ENCODE results near the gene B4GALT6.

B4GALT6 gene

DNA sequence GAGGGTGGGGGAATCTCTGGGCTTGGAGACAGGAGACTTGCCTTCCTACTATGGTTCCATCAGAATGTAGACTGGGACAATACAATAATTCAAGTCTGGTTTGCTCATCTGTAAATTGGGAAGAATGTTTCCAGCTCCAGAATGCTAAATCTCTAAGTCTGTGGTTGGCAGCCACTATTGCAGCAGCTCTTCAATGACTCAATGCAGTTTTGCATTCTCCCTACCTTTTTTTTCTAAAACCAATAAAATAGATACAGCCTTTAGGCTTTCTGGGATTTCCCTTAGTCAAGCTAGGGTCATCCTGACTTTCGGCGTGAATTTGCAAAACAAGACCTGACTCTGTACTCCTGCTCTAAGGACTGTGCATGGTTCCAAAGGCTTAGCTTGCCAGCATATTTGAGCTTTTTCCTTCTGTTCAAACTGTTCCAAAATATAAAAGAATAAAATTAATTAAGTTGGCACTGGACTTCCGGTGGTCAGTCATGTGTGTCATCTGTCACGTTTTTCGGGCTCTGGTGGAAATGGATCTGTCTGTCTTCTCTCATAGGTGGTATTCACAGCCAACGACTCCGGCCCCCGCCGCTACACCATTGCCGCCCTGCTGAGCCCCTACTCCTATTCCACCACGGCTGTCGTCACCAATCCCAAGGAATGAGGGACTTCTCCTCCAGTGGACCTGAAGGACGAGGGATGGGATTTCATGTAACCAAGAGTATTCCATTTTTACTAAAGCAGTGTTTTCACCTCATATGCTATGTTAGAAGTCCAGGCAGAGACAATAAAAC lies 86.2 kb downstream of the B4GALT6 start:
- H3K27ac ChIP-seq (ENCODE audit: insufficient read depth, low read depth, low read length, poor library complexity, severe bottlenecking) = no peak overlapping the region
- no peaks in the 10 kb centered on the region for H3K36me3 ChIP-seq (ENCODE audit: control insufficient read depth, insufficient read depth, low read length)
- no peaks in the 10 kb centered on the region for H3K9me3 ChIP-seq (ENCODE audit: control insufficient read depth, low read length)
- H3K4me1 ChIP-seq (ENCODE audit: control insufficient read depth, insufficient read depth, low read length) = no peaks in the 10 kb centered on the region
- WGBS, 2 experiments = 94 to 97% methylated on average over 12 to 13 of the region's 13 CpGs
- H3K27me3 ChIP-seq (ENCODE audit: control insufficient read depth, insufficient read depth, low read length, poor library complexity, severe bottlenecking) = no peaks in the 10 kb centered on the region
- no peak overlapping the region for H3K4me3 ChIP-seq (ENCODE audit: insufficient read depth, low read depth, low read length)

DNA sequence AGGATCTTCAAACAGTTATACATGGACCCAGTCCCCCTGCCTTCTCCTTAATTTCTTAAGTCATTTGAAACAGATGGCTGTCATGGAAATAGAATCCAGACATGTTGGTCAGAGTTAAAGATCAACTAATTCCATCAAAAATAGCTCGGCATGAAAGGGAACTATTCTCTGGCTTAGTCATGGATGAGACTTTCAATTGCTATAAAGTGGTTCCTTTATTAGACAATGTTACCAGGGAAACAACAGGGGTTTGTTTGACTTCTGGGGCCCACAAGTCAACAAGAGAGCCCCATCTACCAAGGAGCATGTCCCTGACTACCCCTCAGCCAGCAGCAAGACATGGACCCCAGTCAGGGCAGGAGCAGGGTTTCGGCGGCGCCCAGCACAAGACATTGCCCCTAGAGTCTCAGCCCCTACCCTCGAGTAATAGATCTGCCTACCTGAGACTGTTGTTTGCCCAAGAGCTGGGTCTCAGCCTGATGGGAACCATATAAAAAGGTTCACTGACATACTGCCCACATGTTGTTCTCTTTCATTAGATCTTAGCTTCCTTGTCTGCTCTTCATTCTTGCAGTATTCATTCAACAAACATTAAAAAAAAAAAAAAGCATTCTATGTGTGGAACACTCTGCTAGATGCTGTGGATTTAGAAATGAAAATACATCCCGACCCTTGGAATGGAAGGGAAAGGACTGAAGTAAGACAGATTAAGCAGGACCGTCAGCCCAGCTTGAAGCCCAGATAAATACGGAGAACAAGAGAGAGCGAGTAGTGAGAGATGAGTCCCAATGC lies 88.1 kb downstream of the B4GALT6 start:
- Histone ChIP-seq H3K4me3 (ENCODE audit: insufficient read depth, low read depth, low read length) (no peak overlapping the region), H3K36me3 (ENCODE audit: control insufficient read depth, insufficient read depth, low read length) (no peaks in the 10 kb centered on the region), H3K4me1 (ENCODE audit: control insufficient read depth, insufficient read depth, low read length) (no peaks in the 10 kb centered on the region), H3K9me3 (ENCODE audit: control insufficient read depth, low read length) (no peaks in the 10 kb centered on the region), H3K27ac (ENCODE audit: insufficient read depth, low read depth, low read length, poor library complexity, severe bottlenecking) (no peak overlapping the region), H3K27me3 (ENCODE audit: control insufficient read depth, insufficient read depth, low read length, poor library complexity, severe bottlenecking) (no peaks in the 10 kb centered on the region)
- 93 to 94% methylated on average over 9 of the region's 9 CpGs for WGBS, 2 experiments

DNA sequence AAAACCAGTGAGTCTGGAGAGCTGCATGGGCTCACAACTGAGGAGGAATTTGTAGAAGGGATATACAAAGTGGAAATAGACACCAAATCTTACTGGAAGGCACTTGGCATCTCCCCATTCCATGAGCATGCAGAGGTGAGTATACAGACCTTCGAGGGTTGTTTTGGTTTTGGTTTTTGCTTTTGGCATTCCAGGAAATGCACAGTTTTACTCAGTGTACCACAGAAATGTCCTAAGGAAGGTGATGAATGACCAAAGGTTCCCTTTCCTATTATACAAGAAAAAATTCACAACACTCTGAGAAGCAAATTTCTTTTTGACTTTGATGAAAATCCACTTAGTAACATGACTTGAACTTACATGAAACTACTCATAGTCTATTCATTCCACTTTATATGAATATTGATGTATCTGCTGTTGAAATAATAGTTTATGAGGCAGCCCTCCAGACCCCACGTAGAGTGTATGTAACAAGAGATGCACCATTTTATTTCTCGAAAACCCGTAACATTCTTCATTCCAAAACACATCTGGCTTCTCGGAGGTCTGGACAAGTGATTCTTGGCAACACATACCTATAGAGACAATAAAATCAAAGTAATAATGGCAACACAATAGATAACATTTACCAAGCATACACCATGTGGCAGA lies 89.1 kb downstream of the B4GALT6 start:
- 90 to 96% methylated on average over 5 of the region's 5 CpGs for WGBS, 2 experiments
- H3K27ac ChIP-seq (ENCODE audit: insufficient read depth, low read depth, low read length, poor library complexity, severe bottlenecking) = no peak overlapping the region
- H3K27me3 ChIP-seq (ENCODE audit: control insufficient read depth, insufficient read depth, low read length, poor library complexity, severe bottlenecking) = no peaks in the 10 kb centered on the region

DNA sequence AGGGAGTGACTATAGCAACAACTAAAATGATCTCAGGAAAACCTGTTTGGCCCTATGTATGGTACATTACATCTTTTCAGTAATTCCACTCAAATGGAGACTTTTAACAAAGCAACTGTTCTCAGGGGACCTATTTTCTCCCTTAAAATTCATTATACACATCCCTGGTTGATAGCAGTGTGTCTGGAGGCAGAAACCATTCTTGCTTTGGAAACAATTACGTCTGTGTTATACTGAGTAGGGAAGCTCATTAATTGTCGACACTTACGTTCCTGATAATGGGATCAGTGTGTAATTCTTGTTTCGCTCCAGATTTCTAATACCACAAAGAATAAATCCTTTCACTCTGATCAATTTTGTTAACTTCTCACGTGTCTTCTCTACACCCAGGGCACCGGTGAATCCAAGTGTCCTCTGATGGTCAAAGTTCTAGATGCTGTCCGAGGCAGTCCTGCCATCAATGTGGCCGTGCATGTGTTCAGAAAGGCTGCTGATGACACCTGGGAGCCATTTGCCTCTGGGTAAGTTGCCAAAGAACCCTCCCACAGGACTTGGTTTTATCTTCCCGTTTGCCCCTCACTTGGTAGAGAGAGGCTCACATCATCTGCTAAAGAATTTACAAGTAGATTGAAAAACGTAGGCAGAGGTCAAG lies 91.7 kb downstream of the B4GALT6 start:
- H3K4me3 ChIP-seq (ENCODE audit: insufficient read depth, low read depth, low read length) = no peak overlapping the region
- no peaks in the 10 kb centered on the region for H3K36me3 ChIP-seq (ENCODE audit: control insufficient read depth, insufficient read depth, low read length)
- no peaks in the 10 kb centered on the region for H3K27me3 ChIP-seq (ENCODE audit: control insufficient read depth, insufficient read depth, low read length, poor library complexity, severe bottlenecking)
- no peak overlapping the region for H3K27ac ChIP-seq (ENCODE audit: insufficient read depth, low read depth, low read length, poor library complexity, severe bottlenecking)
- H3K9me3 ChIP-seq (ENCODE audit: control insufficient read depth, low read length) = no peaks in the 10 kb centered on the region
- 93 to 94% methylated on average over 10 of the region's 10 CpGs for WGBS, 2 experiments
- H3K4me1 ChIP-seq (ENCODE audit: control insufficient read depth, insufficient read depth, low read length) = no peaks in the 10 kb centered on the region

More for the DNA sequence above, 89.1 kb downstream of the B4GALT6 start:
- Histone ChIP-seq H3K4me1 (ENCODE audit: control insufficient read depth, insufficient read depth, low read length) (no peaks in the 10 kb centered on the region), H3K9me3 (ENCODE audit: control insufficient read depth, low read length) (no peaks in the 10 kb centered on the region), H3K36me3 (ENCODE audit: control insufficient read depth, insufficient read depth, low read length) (no peaks in the 10 kb centered on the region), H3K4me3 (ENCODE audit: insufficient read depth, low read depth, low read length) (no peak overlapping the region)

DNA sequence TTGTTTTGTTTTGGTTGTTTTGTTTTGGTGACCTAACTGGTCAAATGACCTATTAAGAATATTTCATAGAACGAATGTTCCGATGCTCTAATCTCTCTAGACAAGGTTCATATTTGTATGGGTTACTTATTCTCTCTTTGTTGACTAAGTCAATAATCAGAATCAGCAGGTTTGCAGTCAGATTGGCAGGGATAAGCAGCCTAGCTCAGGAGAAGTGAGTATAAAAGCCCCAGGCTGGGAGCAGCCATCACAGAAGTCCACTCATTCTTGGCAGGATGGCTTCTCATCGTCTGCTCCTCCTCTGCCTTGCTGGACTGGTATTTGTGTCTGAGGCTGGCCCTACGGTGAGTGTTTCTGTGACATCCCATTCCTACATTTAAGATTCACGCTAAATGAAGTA lies 92.8 kb downstream of the B4GALT6 start, which contains the start of gene TTR:
Gene TTR (plus strand): TSS at position 250 of the 400 bp plus-strand sequence. CDS start 26 bp downstream, at position 276.
- Histone ChIP-seq H3K36me3 (ENCODE audit: control insufficient read depth, insufficient read depth, low read length) (no peaks in the 10 kb centered on the region), H3K4me3 (ENCODE audit: insufficient read depth, low read depth, low read length) (no peak within 1 kb of the TSS), H3K27ac (ENCODE audit: insufficient read depth, low read depth, low read length, poor library complexity, severe bottlenecking) (no peak within 1 kb of the TSS), H3K9me3 (ENCODE audit: control insufficient read depth, low read length) (no peaks in the 10 kb centered on the region), H3K27me3 (ENCODE audit: control insufficient read depth, insufficient read depth, low read length, poor library complexity, severe bottlenecking) (no peaks in the 10 kb centered on the region), H3K4me1 (ENCODE audit: control insufficient read depth, insufficient read depth, low read length) (peaks cover 6% of the 10 kb centered on the region)
- 89 to 93% methylated on average over 5 of the region's 5 CpGs for WGBS, 2 experiments

DNA sequence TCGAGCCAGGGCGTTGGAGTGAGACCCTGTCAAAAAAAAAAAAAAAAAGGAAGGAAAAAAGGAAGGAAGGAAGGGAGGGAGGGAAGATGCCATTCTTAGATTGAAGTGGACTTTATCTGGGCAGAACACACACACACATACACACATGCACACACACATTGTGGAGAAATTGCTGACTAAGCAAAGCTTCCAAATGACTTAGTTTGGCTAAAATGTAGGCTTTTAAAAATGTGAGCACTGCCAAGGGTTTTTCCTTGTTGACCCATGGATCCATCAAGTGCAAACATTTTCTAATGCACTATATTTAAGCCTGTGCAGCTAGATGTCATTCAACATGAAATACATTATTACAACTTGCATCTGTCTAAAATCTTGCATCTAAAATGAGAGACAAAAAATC lies 93.3 kb downstream of the B4GALT6 start:
- no peaks in the 10 kb centered on the region for H3K36me3 ChIP-seq (ENCODE audit: control insufficient read depth, insufficient read depth, low read length)
- H3K4me3 ChIP-seq (ENCODE audit: insufficient read depth, low read depth, low read length) = no peak overlapping the region
- H3K27ac ChIP-seq (ENCODE audit: insufficient read depth, low read depth, low read length, poor library complexity, severe bottlenecking) = no peak overlapping the region
- H3K9me3 ChIP-seq (ENCODE audit: control insufficient read depth, low read length) = no peaks in the 10 kb centered on the region
- H3K4me1 ChIP-seq (ENCODE audit: control insufficient read depth, insufficient read depth, low read length) = peaks cover 6% of the 10 kb centered on the region
- 97% methylated on average over 2 of the region's 2 CpGs for WGBS, 2 experiments
- H3K27me3 ChIP-seq (ENCODE audit: control insufficient read depth, insufficient read depth, low read length, poor library complexity, severe bottlenecking) = no peaks in the 10 kb centered on the region

DNA sequence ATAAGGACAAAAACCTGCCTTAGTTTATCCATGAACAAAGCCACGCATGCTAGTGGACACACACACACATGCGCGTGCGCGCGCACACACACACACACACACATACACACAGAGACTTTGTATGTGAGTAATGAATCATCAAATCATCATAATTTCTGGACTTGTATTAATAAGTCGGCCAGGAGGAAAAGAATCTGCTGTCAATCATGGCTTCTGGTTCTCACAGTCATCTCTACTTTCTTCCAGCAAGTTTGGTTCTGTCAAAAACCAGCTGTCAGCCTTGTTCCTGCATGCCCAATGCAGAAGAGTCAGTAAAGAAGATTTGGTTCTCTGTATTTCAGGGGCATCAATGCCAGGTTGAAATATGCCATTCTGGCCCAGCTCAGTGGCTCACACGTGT lies 93.8 kb downstream of the B4GALT6 start:
- Histone ChIP-seq H3K27me3 (ENCODE audit: control insufficient read depth, insufficient read depth, low read length, poor library complexity, severe bottlenecking) (no peaks in the 10 kb centered on the region), H3K9me3 (ENCODE audit: control insufficient read depth, low read length) (no peaks in the 10 kb centered on the region), H3K4me3 (ENCODE audit: insufficient read depth, low read depth, low read length) (no peak overlapping the region), H3K4me1 (ENCODE audit: control insufficient read depth, insufficient read depth, low read length) (peaks cover 6% of the 10 kb centered on the region), H3K27ac (ENCODE audit: insufficient read depth, low read depth, low read length, poor library complexity, severe bottlenecking) (no peak overlapping the region), H3K36me3 (ENCODE audit: control insufficient read depth, insufficient read depth, low read length) (no peaks in the 10 kb centered on the region)
- 70 to 91% methylated on average over 8 of the region's 8 CpGs for WGBS, 2 experiments

DNA sequence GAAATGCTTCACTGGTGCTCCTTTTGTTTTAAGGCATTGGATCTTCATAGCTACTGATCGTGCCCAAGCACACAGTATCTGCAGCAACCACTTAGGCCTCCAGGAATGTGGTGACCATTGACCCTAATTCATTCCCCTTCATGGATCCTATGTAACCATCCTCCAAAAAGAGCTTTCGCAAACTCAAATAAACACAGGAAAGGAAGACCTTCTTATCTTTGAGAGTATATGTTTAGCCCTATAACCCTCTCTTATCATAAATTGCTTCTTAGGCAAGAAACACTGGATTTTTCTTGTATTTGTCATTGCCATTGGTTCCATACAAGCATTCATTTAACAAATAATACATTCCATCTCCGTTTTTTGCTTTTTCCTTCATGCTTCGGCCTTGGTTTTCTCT lies 96.9 kb downstream of the B4GALT6 start:
- Histone ChIP-seq H3K27me3 (ENCODE audit: control insufficient read depth, insufficient read depth, low read length, poor library complexity, severe bottlenecking) (no peaks in the 10 kb centered on the region), H3K27ac (ENCODE audit: insufficient read depth, low read depth, low read length, poor library complexity, severe bottlenecking) (no peak overlapping the region)

DNA sequence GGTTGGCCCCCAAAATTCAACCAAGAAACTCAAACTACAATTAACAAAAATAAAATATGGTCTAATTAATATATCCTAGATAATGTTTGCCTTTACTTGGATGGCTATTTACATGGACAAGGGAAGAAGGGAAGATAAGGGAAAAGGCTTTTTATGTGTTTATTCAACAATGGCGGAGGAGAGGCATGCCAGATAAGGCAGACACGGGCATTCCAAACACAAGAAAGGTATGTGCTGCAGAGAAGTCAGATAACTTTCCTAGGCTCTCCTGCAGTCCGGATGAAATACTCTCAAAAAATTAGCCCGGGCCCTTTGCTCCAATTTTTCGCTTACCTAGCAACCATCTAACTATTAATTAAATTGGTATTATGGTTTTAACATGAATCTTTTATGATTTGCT lies 97.8 kb downstream of the B4GALT6 start:
- Histone ChIP-seq H3K4me3 (ENCODE audit: insufficient read depth, low read depth, low read length) (no peak overlapping the region), H3K9me3 (ENCODE audit: control insufficient read depth, low read length) (no peaks in the 10 kb centered on the region), H3K4me1 (ENCODE audit: control insufficient read depth, insufficient read depth, low read length) (peaks cover 6% of the 10 kb centered on the region), H3K36me3 (ENCODE audit: control insufficient read depth, insufficient read depth, low read length) (no peaks in the 10 kb centered on the region), H3K27ac (ENCODE audit: insufficient read depth, low read depth, low read length, poor library complexity, severe bottlenecking) (no peak overlapping the region), H3K27me3 (ENCODE audit: control insufficient read depth, insufficient read depth, low read length, poor library complexity, severe bottlenecking) (no peaks in the 10 kb centered on the region)
- 95 to 96% methylated on average over 3 to 5 of the region's 5 CpGs for WGBS, 2 experiments

More for the DNA sequence above, 96.9 kb downstream of the B4GALT6 start:
- Histone ChIP-seq H3K9me3 (ENCODE audit: control insufficient read depth, low read length) (no peaks in the 10 kb centered on the region), H3K36me3 (ENCODE audit: control insufficient read depth, insufficient read depth, low read length) (no peaks in the 10 kb centered on the region), H3K4me1 (ENCODE audit: control insufficient read depth, insufficient read depth, low read length) (peaks cover 6% of the 10 kb centered on the region), H3K4me3 (ENCODE audit: insufficient read depth, low read depth, low read length) (no peak overlapping the region)
- WGBS, 2 experiments = 81 to 91% methylated on average over 4 of the region's 4 CpGs
